Endothelial cell of umbilical vein (primary cell): ENCODE data around the gene MINK1. TPM values are rescaled to one million over a fixed set of nuclear protein-coding genes. Genes with fewer than 3 reads are reported as not detected.

Experiments
- BruUV-seq: library from RNA; stranded (reverse); fragments of 400-500 nt; replicated peaks from 2 replicates; lab custom pipeline; 2021; lab: Mats Ljungman, UMichigan
- CTCF ChIA-PET: fragments of 300-600, 350-600 bp; sonication (Branson Sonifier 250); formaldehyde crosslinking; loops from one replicate; lab custom pipeline; 2021; ENCODE audit warnings: antibody characterized with exemption, inconsistent platforms; lab: Charles Lee
- POLR2A ChIA-PET: fragments of 300-600, 350-600 bp; sonication (Branson Sonifier 250); formaldehyde crosslinking; loops from one replicate; lab custom pipeline; 2021; ENCODE audit warnings: antibody characterized with exemption, inconsistent platforms; lab: Charles Lee
- DNase-seq: peaks from one replicate; pipeline ENCODE4 v3.0.0-alpha.2; 2011; ENCODE audit warnings: low read depth, low spot score
- FAIRE-seq: peaks from 2 replicates; lab custom pipeline; 2011; peaks lifted over from hg19 to GRCh38; lab: Jason Lieb, UNC
- H2AFZ ChIP-seq: 2 replicates; pipeline ENCODE4 v1.6.0; 2012; ENCODE audit warnings: low read depth, low read length, control low read depth, inconsistent platforms
- H3K27ac ChIP-seq: 2 replicates; pipeline ENCODE4 v1.5.1; 2011; ENCODE audit warnings: low read depth, mild to moderate bottlenecking, control low read depth, low read length, moderate library complexity; ENCODE audit not compliant: insufficient read depth
- H3K27me3 ChIP-seq, 2 experiments: 2 replicates each; pipeline versions ENCODE4 v1.6.0 to v1.6.1; 2011; ENCODE audit warnings: low read length in 2 of 2, mixed read lengths in 1 of 2; ENCODE audit not compliant: control insufficient read depth in 2 of 2, insufficient read depth in 2 of 2
- H3K36me3 ChIP-seq, 2 experiments: 2 replicates in 1 of 2; 3 replicates in 1 of 2; pipeline ENCODE4 v1.5.1; 2011; ENCODE audit warnings: low read length in 2 of 2, mild to moderate bottlenecking in 1 of 2, moderate library complexity in 1 of 2; ENCODE audit not compliant: control insufficient read depth in 2 of 2, insufficient read depth in 2 of 2; ENCODE audit errors: extremely low read depth in 1 of 2
- H3K4me1 ChIP-seq: 3 replicates; pipeline ENCODE4 v1.5.1; 2011; ENCODE audit warnings: mild to moderate bottlenecking, low read length; ENCODE audit not compliant: control insufficient read depth, insufficient read depth; ENCODE audit errors: extremely low read depth
- H3K4me2 ChIP-seq: 2 replicates; pipeline ENCODE4 v1.6.1; 2011; ENCODE audit warnings: low read length, control low read depth, mixed read lengths; ENCODE audit not compliant: insufficient read depth
- H3K4me3 ChIP-seq, 3 experiments: fragments of 200-600 bp in 1 of 3; sonication (generic), shearing (Covaris generic) in 1 of 3; replicated peaks in 1 of 3; 2 replicates each; pipeline ENCODE4 v1.5.1; 2011 to 2016; ENCODE audit warnings: control low read depth in 3 of 3, low read length in 3 of 3, mild to moderate bottlenecking in 2 of 3, inconsistent platforms in 1 of 3, low read depth in 1 of 3, moderate library complexity in 1 of 3; ENCODE audit not compliant: insufficient read depth in 1 of 3
- H3K79me2 ChIP-seq: 2 replicates; pipeline ENCODE4 v1.6.0; 2012; ENCODE audit warnings: low read length, inconsistent platforms; ENCODE audit not compliant: control insufficient read depth, insufficient read depth
- H3K9ac ChIP-seq: replicated peaks from 2 replicates; pipeline ENCODE3; 2011; ENCODE audit warnings: low read length, control low read depth; ENCODE audit not compliant: insufficient read depth; ENCODE audit errors: extremely low read depth
- H3K9me1 ChIP-seq: replicated peaks from 3 replicates; pipeline ENCODE4 v1.6.0; 2011; ENCODE audit warnings: mild to moderate bottlenecking, low read length; ENCODE audit not compliant: control insufficient read depth, insufficient read depth; ENCODE audit errors: extremely low read depth
- H3K9me3 ChIP-seq: replicated peaks from 2 replicates; pipeline ENCODE4 v1.5.1; 2012; ENCODE audit warnings: low read length, inconsistent platforms; ENCODE audit not compliant: control insufficient read depth, insufficient read depth
- H4K20me1 ChIP-seq: replicated peaks from 2 replicates; pipeline ENCODE3; 2011; ENCODE audit warnings: mild to moderate bottlenecking, low read length; ENCODE audit not compliant: control insufficient read depth, insufficient read depth; ENCODE audit errors: extremely low read depth
- EZH2 ChIP-seq: IDR thresholded peaks from 2 replicates; pipeline ENCODE4 v1.6.1; 2012; ENCODE audit warnings: borderline replicate concordance, low read depth, mild to moderate bottlenecking, moderate library complexity, low read length, inconsistent platforms; ENCODE audit not compliant: severe bottlenecking
- FOS ChIP-seq: IDR thresholded peaks from 2 replicates; pipeline ENCODE4 v1.6.1; 2011; ENCODE audit warnings: mild to moderate bottlenecking, low read length, moderate library complexity, borderline replicate concordance; ENCODE audit not compliant: insufficient read depth
- GATA2 ChIP-seq: IDR thresholded peaks from 2 replicates; pipeline ENCODE4 v1.7.0; 2011; ENCODE audit warnings: low read depth, mild to moderate bottlenecking, moderate library complexity, mixed read lengths, low read length; ENCODE audit not compliant: insufficient read length, insufficient read depth
- JUN ChIP-seq: IDR thresholded peaks from 2 replicates; pipeline ENCODE4 v1.6.1; 2011; ENCODE audit warnings: borderline replicate concordance, low read depth; ENCODE audit not compliant: insufficient read length, insufficient read depth
- MYC ChIP-seq: IDR thresholded peaks from one replicate; pipeline ENCODE4 v1.6.1; 2011; ENCODE audit warnings: mild to moderate bottlenecking, low read depth, low read length
- POLR2A ChIP-seq: IDR thresholded peaks from 2 replicates; pipeline ENCODE4 v1.6.1; 2012; ENCODE audit warnings: low read depth, mild to moderate bottlenecking, control low read depth, low read length
- POLR2AphosphoS5 ChIP-seq: IDR thresholded peaks from 2 replicates; pipeline ENCODE4 v1.6.1; 2012; ENCODE audit warnings: low read depth, mild to moderate bottlenecking, control low read depth, low read length, moderate library complexity; ENCODE audit not compliant: insufficient read depth
- dilution Hi-C: fragments of 300-500 bp; cut with MboI; formaldehyde crosslinking; loops from one replicate; pipeline ENCODE4 v1.15.0; 2019; ENCODE audit warnings: low sequenced_read_pairs; ENCODE audit not compliant: extremely low pct_ligation_motif_present
- intact Hi-C: fragments of 100-400 bp; cut with micrococcal nuclease; formaldehyde crosslinking; loops from one replicate; pipeline ENCODE4 v1.10.0; 2022
- polyA plus RNA-seq, 4 experiments: library from polyadenylated mRNA; depleted of rRNA in 3 of 4; stranded (reverse) in 3 of 4; unstranded in 1 of 4; fragments of >200 nt; gene quantifications; 2 replicates each; pipeline versions ENCODE4 v1.2.1 to v1.2.3, GENCODE V29; 2011 to 2012; ENCODE audit warnings: missing spikeins in 1 of 4
- total RNA-seq: library from RNA; stranded (reverse); gene quantifications from 2 replicates; pipeline ENCODE4 v1.2.3, GENCODE V29; 2021
- TF ChIP-seq, protein P1 (sequence below): IDR thresholded peaks from 2 replicates; pipeline ENCODE4 v1.6.1; 2011; ENCODE audit not compliant: insufficient read depth, insufficient read length
- TF ChIP-seq, protein P2 (sequence below), 2 donors: IDR thresholded peaks; 1 replicate in 1 of 2; 2 replicates in 1 of 2; pipeline ENCODE4 v1.5.1; 2011; ENCODE audit warnings: low read length in 2 of 2, mild to moderate bottlenecking in 2 of 2, moderate library complexity in 2 of 2, control low read depth in 1 of 2, inconsistent platforms in 1 of 2, low read depth in 1 of 2; ENCODE audit not compliant: insufficient read depth in 1 of 2; ENCODE audit errors: extremely low read depth in 1 of 2

MINK1 gene
- total and polyA plus RNA-seq, 2 donors (not counting 3 experiments of a cell fraction or from before 2014, with no cell fraction given) = 53.6 to 89.4 TPM

DNA sequence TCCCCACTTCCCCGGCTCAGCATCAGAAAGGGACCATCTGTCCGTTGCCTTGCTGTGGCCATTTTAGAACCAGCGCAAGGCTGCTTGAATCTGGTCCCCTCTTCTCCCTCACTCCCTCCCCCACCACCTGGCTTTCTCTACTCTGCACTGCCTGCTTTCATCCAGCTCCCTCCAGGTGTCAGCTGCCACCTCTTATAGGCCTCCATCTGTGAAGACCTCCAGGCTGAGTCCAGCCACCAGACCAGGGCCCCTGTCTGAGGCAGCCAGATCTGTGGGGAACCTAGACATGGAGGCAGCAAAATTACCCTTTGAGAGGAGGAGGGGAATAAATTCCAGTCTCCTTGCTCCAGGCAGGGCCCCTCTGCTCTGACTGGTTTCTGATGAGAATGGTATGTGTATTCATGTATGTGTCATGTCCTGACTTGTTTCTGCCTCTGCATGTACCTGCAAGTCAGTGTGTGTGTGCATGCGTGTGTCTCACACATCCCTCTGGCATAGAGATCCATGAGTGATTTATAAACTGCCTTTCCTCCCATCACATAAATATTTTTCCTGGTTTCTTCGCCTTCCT, 21.1 kb downstream of the MINK1 start:
- DNase-seq = peak; percentile 38
- H3K9me3 ChIP-seq = no peaks in the 10 kb centered on the region
- TF ChIP-seq FOS (no peak), POLR2A (no peak), MYC (no peak), JUN (no peak), EZH2 (no peak), GATA2 (no peak), POLR2AphosphoS5 (no peak)
- TF ChIP-seq, protein P1, sequence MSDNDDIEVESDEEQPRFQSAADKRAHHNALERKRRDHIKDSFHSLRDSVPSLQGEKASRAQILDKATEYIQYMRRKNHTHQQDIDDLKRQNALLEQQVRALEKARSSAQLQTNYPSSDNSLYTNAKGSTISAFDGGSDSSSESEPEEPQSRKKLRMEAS = no peak
- TF ChIP-seq, protein P2, sequence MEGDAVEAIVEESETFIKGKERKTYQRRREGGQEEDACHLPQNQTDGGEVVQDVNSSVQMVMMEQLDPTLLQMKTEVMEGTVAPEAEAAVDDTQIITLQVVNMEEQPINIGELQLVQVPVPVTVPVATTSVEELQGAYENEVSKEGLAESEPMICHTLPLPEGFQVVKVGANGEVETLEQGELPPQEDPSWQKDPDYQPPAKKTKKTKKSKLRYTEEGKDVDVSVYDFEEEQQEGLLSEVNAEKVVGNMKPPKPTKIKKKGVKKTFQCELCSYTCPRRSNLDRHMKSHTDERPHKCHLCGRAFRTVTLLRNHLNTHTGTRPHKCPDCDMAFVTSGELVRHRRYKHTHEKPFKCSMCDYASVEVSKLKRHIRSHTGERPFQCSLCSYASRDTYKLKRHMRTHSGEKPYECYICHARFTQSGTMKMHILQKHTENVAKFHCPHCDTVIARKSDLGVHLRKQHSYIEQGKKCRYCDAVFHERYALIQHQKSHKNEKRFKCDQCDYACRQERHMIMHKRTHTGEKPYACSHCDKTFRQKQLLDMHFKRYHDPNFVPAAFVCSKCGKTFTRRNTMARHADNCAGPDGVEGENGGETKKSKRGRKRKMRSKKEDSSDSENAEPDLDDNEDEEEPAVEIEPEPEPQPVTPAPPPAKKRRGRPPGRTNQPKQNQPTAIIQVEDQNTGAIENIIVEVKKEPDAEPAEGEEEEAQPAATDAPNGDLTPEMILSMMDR (IDR thresholded peaks at IDR 0.05; ENCODE audit: extremely low read depth in 1 of 2, insufficient read depth in 1 of 2, low read depth in 1 of 2, low read length in 2 of 2) = no peak
- CTCF ChIA-PET = no interaction called here
- no TSS peak for BruUV-seq
- peaks cover 36% of the 10 kb centered on the region for H3K4me1 ChIP-seq
- POLR2A ChIA-PET = no interaction called here
- H2AFZ ChIP-seq = no peak overlapping the region
- peaks cover 20% of the 10 kb centered on the region for H3K79me2 ChIP-seq
- H3K4me3 ChIP-seq = no peak overlapping the region
- intact Hi-C loops = no loop called here
- no peak overlapping the region for H3K27ac ChIP-seq
- no peaks in the 10 kb centered on the region for H3K36me3 ChIP-seq
- no peak for FAIRE-seq
- no peak overlapping the region for H3K9ac ChIP-seq
- H3K27me3 ChIP-seq = no peaks in the 10 kb centered on the region
- no peaks in the 10 kb centered on the region for H4K20me1 ChIP-seq
- H3K9me1 ChIP-seq = no peaks in the 10 kb centered on the region
- dilution Hi-C loops = no loop called here
- H3K4me2 ChIP-seq = no peak overlapping the region
